NCI-H2196 treated with DMSO at 0.1 percent for 48 hours (cell line): ENCODE data around the gene IFNA14.
"Not testable (repeated sequence)": the region's sequence is repeated elsewhere in the genome, so short reads cannot be mapped to it uniquely, and the experiment has no call there.

ENCODE experiments used
- DNase-seq: peaks from one replicate; lab custom pipeline; 2025; ENCODE audit not compliant: unreplicated experiment; lab: John Stamatoyannopoulos, UW

The IFNA14 gene

DNA sequence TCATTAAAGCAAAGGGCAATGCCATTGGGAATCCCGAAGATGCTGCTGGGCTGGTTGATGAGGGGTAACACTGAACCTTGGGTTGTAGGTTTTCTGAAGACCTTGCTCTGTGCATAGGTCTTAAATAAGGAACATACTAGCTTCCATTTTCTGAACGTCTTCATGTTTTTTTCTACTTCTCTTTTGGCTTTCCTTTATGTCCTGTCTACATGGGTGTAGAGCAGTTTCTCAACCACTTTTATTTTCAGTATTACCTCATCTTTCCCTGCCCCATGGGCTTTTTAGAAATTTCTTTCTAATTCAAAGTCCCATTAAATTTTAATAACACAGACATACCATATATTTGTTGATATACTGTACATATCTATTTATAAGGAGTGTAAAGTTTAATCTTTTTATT, at the start of gene IFNA14:
IFNA14 (minus strand) TSS at position 95 of the 400 bp plus-strand sequence; CDS start at position 25, 70 bp downstream.
- no peak for DNase-seq

DNA sequence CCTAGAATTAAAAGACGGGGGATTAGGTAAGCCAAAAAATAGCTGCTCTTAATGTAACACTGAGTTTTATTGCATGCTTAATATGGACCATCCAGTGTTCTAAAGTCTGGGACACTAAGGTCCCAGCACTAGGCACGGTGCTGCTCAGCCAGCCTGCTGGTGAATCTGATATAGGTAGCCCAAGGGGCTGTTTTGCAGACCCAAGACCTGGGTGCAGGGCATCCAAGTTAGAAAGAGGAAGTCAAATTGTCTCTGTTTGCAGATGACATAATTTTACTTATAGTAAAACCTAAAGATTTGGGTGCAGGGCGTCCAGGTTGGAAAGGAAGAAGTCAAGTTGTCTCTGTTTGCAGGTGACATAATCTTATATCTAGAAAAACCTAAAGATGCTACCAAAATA, 47.5 kb upstream of the IFNA14 start:
- DNase-seq, result no peak

DNA sequence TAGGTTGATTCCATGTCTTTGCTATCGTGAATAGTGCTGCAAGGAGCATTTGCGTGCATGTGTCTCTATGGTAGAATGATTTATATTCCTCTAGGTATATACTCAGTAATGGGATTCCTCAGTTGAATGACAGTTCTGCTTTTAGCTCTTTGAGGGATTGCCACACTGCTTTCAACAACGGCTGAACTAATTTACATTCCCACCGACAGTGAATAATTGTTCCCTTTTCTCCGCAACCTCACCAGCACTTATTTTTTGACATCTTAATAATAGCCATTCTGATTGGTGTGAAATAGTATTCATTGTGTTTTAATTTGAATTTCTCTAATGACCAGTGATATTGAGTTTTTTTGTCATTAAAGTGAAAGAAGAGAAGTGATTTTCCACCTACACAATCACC, 46.9 kb upstream of the IFNA14 start:
- no peak for DNase-seq

DNA sequence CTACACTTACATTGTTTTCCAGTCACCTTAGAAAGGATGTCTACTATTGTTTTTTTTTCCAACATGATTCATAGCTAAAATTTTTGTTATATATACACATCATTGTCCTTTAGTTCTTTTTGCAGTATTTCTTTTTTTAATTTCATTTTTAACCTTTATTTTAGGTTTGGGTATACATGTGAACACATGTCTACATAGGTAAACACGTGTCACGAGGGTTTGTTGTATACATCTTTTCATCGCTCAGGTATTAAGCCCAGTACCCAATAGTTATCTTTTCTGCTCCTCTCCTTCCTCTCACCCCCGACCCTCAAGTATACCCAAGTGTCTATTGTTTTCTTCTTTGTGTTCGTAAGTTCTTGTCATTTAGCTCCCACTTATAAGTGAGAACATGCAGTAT, 46.3 kb upstream of the IFNA14 start:
- DNase-seq, result no peak

DNA sequence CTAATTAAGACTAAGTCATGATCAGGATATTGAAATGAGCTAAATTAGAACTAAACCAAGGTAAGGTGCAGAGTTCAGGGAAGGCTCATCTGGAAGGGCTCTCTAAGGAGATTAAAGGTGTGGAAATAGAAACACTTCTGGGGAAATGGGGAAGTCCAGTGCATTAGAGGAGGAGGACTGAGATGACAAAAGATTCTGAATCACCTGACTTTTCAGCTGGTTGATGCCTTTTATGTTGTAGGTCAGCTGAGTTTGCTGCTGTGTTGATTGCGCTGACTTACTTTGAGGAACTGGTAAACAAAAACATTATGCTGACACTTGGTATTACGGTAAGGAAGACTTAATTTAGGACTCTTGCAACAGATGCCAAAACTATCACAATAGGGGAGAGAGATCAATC, 41.5 kb upstream of the IFNA14 start:
- no peak for DNase-seq

DNA sequence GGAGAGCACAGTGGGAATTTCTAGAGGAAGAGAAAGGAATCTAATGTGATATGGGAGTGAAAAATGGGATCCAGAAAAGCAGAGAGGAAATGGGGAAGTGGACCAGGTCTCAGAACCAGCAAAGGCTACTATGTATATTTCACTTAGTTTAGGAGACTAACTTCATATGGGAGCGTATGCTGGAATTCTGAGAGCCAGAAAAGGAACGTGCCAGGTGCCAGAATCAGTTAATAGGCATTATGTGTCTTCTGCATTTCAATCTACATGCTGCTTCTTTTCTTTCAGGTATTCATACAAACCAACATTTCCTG, 28.5 kb upstream of the IFNA14 start:
- no peak for DNase-seq

DNA sequence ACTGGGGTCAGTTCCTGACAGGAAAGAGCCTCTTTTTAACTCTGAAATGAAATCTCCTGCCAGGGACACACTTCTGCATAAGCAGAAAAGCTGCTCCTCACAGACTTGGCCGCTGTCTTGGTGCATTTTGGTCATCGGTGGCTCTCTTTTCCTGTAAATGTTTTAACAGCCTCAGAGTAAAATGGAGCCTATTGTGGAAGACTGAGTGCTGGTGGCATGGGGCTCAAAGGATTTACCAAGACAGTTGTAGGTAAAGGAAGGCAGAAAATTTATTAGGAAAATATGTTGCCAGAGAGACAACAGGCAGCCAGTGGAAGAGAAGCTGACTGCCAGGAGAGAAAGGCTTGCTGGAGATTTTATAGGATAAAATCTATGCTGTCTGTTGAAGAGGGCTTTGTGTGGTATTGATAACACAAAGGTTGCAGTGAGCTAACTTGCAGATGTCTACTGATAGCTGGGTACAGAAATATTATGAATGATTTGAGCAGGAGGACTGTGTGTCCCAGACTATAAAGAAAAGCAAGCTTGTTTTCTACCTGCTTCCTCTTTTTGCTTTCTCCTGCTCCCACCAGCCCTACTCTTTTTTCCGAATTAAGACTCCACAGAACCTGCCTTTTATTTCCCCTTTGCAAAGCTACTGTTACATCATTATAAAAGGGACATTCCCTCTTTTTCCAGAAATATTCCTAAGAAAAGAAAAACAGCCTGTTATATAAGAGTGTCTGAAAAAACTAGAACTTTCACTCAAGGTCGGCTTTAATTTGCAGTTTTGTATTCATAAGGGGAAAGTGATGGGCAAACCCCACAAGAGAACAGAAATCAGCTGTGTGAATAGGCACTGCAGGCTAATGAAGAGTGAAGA, 27.9 kb upstream of the IFNA14 start:
- DNase-seq, result no peak

DNA sequence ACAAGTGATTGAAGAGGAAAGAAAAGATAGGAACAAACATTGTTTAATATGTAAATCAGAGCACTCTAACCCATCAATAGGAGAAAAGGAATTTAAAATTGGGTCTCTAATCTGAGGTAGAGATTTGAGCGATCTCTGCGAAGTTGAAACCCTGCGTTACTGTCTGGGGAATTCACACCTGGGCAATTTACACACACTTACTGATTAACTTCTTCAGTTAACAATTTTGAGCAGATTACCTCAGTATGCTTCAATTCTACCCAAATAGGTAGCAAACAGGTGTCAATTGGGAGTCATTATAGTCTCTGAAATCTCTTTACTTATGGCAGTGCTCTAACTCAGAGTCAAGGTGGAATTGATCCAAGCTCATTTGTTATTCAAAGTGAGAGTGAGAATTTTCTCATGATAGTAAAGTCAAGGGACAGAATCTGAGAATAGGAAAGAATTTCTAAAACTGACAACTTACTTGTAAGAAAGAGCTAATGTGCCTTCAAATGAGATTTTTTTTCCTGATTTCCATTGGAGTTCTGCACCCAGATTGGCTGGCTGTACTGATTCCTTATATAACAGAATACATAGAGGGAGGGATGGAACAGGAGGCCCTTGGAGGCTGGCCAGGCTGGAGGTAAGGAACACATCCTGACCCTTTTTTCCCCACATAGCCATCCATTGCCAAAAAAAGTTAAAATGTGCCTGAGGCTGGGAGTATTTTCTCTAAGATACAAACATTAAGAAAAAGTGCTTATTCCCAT, 27.1 kb upstream of the IFNA14 start:
- no peak for DNase-seq

DNA sequence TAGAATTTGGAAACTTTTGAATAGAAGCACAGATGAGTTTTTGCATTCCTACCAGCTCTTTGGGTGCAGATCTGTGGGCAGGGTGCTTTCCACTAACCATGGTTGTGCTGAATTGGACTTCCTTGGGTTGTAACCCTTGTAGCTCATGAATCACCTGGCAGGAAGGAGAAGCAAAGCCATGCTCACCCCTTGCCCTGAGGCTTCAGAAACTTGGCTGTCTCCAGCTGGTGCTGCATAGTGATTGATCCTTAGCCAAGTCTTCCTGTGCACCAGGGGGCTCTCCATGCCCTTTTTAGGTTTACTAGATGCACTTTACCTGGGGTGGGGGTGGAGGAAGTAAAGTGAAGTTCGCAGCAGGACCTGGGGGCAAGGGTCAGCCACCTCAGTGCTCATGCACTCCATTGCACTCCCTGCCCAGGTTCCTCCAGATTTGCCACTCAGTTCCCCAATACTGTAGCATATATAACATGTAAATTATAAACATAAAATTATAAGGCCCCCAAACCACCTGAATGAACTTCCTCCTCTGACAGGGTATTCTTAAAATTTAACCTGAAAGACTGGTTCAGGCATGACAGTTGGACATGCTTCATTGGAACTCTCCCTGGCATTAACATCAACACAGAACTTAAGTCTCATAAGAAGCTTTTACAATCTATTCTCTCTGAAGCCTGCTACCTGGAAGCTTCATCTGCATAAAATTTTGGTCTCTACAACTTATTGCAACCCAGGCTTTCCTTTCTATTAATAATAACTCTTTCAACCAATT, 25.8 kb upstream of the IFNA14 start:
- DNase-seq, result no peak

DNA sequence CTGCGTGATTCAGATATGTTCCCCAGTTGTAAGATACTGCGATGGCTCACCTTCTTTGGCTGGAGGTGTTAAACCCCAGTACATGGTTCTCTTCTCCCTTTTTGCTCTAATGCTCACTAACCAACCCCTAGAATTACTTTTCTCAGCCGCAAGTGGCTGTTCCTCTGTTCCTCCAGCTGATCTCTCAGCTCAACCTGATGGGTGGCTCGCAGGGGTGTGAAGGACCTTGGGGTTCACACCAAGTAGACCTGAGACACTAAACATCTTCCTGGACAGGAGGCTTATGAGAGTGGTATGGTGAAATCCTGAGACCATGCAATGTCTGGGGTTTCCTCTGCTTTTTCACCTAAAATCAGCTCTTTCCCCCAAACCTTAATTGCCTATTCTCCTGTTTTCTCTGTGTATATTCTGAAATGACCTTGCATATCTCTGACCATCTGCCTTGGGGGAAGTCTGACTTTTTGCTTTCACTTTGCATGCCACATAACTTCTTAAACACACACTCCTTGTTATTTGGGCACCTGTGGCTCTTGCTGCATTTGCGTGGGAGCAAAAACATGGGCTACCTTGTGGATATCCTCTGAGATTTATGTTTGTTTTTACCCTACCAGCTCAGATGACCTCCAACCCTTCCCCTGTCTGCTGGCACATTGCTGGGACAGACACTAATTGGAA, 15.9 kb upstream of the IFNA14 start:
- no peak for DNase-seq

DNA sequence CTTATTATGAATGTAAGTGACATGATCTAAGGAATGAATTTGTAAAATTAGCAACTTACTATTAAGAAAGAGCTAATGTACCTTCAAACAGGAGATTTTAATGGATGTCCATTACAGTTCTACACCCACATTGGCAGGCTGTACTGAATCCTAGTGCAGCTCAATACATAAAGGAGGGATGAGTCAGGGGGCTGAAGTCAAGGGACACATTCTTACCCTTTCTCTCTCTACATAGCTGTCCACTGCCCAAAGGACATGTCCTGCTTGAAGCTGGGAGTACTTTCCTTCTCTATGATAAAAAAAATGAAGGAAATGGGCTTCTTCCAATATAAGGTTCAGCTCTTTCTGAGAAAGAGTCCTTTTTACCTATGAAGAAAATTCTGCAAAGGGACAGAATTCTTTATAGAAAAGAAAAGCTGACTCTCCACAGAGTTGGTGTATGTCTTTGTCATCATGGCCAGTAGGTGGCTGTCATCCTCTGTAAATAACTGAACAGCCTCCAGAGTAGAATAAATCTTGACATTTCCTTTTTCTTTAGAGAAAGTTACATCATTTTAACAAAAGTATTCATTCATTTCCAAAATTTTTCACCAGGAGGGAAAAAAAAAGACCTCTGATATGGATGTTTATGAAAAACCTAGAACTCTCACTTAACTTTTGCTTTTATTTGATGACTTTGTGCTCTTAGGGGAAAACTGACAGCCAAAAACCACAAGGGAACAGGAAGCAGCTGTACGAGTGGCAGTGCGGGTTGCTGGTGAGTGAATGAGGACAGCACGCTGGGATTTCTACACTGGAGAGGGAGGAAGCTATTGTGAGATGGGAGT, 13.1 kb upstream of the IFNA14 start:
- DNase-seq, result no peak

DNA sequence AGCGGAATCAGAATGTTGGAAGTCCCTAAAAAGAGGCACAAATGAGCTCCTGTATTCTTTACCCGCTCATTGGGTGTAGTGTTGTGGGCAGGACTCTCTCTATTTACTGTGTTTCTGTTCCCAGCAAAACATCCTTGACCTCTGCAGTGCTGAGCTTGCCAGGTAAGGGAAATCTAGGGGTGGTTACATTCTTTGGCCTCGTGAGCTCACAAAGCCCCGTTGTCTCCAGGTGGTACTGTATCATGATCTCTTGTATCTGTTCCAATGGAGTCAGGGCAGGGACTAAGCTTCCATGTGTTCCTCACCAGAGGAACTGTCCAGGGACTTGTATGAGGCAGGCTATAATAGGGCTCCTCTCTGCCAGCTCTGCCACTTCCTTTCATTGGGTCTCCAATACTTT, 11.8 kb upstream of the IFNA14 start:
- no peak for DNase-seq

DNA sequence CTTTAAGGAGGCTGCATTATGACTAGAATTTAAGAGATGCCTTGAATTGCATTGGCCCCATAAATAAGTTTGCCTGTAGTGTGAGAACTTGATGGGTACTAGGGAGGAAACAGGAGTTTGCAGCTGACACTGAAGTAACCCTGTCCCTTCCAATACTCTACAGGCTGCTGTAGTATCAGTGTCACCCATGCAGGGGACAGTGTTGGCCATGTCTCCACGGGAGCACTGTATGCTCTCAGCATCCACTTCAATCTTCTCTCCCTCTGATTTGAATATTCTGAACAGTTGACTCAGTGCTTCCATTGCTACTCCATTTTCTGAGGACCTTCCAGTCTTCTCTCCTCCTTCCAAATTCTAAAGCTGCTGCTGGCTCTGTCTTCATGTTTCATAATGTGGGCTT, 11.4 kb upstream of the IFNA14 start:
- no peak for DNase-seq

DNA sequence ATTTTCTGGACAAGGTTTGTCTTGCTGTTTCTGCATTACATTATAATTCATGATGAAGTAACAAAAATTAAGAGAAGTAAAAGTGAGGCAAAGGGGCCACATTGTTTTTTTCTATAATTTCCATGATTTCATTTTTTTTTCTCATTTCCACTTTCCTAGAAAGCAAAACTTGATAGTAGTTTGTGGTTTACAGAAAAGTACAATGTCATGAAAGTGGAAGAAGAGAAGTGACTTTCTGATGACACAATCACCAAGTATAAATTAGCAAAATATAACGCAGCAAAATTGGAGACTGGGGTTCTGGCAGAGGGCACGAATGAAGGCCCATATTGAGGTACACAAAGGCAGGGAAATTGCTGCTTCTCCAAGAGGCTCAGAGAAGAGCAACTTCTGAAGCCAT, 5.0 kb upstream of the IFNA14 start:
- DNase-seq, result no peak

DNA sequence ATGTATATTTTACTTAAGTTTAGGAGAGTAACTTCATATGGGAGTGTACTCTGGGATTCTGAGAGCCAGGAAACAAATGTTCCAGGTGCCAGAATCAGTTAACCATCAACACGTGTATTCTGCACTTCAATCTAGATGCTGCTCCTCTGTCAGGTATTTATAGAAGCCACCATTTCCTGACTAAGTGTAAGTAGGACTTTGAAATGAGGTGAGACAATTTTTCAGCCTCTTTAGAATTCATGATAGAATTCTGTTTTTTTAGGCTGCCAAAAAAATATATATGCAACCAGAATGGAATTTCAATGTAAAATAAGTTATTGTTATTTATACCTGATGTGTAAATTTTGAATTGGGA, 3.5 kb downstream of the IFNA14 start:
- DNase-seq, result not testable (repeated sequence)

DNA sequence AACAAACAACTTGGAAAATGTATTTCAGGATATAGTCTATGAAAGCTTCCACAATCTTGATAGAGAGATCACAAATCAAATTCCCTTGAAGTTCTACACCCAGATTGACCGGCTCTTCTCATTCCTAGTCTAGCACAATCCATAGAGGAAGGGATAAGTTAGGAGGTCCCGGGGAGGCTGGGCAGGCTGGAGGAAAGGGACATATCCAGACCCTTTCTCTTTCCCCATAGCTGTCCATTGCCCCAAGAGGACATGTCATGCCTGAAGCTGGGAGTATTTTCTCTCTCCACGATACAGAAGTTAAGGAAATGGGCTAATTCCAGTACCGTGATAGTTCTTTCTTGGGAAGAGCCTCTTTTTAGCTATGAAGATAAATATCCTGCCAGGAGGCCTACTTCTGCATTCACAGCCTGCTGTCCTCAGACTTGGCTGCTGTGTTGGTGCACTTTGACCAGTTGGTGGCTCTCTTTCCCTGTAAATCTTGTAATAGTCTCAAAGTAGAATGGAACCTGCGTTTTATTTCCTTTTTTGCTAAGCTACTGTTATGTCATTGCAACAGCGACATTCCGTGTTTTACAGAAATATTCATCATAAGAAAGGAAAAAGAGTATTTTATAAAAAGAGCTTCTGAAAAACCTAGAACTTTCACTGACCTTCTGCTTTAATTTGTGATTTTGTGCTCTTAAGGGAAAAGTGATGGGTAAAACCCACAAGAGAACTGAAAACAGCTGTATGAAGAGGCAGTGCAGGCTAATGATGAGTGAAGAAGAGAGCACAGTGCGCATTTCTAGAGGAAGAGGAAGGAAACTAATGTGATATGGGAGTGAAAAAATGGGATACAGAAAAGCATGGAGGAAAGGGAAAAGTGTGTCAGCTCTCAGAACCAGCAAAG, 4.1 kb downstream of the IFNA14 start:
- peak; percentile 2 for DNase-seq

DNA sequence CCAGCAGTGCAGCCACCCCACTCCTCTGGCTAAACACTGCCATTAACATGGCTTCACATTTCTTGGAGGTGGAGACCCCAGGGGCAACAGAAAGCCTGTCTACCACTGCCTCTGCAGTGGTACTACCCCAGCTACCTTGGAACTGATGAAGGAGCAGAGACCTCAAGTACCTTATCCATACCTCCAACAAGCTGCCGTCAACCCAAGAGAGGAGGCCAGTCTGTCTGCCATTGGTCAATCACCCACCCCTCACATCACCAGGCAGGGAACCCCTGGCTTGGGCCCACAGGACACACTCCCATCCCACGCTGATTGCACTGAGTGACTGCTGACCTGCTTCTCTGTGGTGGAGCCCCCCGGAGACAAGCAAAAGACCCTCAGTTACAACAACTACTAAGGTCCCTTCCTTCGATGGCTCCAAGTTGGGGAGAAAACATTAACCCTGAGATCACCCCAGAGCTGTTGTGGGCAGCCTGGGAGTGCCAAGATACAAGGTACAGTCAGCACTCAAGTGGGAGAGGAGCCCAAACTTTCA, 5.6 kb downstream of the IFNA14 start:
- DNase-seq, result no peak

DNA sequence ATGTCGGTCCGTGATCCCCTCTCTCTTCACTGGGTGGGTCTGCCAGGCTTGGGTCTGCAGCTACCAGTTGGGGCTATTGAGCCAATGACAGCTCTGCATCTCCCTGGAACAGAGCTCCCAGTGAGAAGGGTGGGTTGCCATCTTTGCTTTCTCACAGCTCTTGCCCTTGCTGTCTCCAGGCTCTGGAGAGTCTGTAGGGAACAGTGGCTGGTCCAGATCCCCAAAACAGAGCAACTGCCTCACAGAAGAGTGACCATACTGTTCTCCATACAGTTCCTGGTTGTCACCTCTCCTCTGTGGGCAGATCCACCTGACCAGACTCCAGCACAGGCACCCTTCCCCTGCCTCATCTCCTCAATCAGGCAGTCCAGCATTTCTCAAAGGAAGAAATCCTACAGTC, 6.5 kb downstream of the IFNA14 start:
- no peak for DNase-seq

DNA sequence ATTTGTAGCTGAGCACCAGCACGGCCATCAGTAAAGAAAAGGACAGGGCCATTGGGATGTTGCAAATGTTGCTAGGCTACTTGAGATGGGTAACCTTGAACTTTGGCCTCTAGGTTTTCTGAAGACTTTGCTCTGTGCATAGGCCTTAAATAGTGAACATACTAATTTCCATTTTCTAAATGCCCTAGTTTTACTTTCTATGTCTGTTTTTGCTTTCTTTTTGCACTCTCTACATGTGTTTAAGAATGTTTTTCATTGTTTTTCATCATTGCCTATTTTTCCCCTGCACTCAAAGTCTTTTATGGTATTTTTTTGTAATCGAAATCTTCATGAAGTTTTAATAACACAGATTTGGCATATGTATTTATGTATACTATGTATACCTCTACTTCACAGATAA, 11.7 kb downstream of the IFNA14 start, which contains the start of gene IFNA17:
IFNA17 (minus strand) TSS at position 101 of the 400 bp plus-strand sequence; CDS start at position 52, 49 bp downstream.
- no peak for DNase-seq
